NCI-H1092 (cell line): ENCODE results near the gene TMC3.
"Not testable (repeated sequence)": the region's sequence is repeated elsewhere in the genome, so short reads cannot be mapped to it uniquely, and the experiment has no call there.

ENCODE experiments used
- DNase-seq: peaks from one replicate; lab custom pipeline; 2025; lab: John Stamatoyannopoulos, UW

The TMC3 gene

DNA sequence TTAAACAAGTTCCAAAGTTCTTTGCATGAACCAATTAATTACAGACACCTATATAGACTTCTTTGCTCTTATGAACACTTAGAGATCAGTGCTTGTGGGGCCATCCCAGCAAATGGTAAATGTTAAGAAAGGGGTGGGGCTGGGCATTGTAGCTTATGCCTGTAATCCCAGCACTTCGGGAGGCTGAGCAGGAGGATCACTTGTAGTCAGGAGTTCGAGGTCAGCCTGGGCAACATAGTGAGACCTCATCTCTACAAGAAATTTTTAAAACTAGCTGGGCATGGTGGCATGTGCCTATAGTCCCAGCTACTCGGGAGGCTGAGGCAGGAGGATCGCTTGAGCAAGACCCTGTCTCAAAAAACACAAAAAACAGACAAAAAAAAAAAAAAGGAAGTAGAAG lies 30.6 kb downstream of the TMC3 start:
- DNase-seq, result no peak

DNA sequence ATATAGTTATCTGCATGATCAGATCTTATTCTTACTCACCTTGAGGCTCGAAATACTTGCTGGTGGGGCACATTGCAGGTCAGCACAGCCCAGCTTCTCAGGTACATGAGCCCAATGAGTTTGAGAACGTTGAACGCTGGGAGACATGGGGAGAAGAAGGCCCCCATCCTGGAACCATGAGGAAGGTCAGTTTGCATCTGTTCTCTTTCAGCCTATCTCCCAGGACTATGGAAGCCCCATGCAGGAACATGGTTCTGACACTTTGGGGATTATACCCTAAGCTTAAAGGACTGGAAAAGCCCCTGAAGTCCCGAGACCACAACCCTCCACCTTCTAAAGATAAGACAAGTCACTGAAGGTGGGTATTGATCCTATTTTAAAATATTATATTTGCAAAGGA lies 32.7 kb downstream of the TMC3 start:
- DNase-seq, result no peak

DNA sequence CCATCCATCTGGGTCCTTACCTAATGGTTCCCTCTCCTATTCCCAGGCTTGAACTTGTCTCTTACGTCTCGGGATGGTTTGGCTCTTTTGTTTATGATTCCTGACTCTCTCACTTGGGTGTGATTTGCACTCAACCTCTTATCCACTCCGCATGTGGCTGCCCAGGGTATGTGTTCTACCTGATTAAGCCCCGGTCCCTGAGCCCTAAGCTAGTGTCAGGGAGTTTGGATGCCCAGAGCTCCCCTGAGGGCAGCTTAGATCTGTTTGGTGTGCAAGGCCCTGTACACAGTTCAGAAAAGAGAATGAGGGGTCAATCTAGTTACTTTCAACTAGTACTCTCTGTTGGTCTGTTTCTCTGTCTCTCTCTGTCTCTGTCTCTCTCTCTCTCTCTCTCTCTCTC lies 34.2 kb downstream of the TMC3 start:
- DNase-seq, result no peak

DNA sequence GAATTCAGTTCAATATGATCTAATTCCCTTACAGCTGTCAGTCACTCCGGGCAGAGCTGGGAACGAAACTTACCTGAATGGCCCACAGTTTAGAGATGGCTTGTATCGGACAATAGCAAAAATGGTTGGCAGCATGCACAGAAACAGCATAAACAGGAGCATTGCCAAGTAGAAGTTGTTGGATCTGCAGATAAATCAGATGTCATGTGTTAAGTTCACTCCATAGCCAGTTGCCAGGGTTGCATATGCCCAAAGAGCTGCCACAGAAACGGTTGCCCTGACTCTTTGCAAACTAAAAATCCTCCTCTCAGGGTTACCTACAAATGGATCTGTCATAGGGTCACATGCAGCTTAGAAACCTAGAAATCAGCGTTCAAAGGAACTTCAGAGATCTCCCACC lies 34.7 kb downstream of the TMC3 start:
- DNase-seq, result no peak

DNA sequence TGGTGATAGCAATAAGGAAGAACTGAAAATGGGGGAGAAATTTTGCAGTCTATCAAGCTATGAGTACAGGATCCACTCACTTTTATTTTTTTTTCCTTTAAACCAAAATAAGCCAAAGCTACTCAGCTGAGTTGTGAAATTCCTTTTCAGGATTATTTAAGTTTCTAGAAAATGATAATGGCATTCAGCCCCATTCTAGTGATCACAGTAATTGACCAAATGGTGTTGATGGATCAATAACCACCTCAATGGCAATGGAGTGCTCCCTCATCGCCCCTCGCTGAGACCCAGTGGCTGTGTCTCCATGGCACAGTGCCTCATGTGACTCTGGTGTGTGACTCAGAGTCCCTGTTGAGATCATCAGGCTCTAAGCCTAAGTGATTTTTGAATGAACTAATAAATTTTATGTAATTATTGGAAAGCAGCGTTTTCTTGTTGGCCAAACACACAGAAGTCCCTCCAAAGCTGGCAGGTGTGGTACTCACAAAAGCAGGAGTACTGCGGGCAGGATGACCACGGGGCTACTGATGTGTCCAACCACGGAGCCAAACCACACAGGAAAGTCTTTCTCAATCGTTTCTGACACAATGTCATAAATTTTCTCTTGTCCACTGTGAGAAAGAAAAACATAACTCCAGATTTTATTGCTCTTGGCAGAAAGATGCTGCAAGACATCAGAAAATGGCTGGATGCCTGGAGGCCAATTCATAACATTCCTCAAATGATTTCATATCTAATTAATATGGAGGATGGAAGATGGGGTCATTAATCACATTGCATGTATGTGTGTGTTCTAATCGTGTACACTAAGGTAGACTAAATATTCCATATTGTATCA lies 35.6 kb downstream of the TMC3 start:
- DNase-seq, result no peak

DNA sequence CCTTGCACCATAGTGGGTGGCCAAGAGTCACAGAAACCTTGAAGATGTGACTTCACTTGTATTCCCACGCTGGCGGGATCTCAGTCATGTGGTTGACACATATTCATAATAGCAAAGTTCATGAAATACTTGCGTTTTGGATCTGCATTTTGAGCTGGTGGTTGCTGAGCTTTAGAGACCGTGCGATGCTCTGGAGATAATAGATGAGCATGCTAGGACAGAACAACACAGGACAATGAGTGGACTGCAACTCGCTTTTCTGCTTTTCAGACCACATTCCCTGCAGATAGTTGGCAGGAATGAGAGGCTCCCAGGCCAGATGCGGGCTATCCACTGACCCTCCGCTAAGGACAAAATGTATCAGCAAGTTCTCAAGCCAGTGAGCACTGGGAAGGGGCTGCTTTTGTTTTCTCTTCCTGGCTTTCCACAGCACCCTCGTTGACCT lies 36.3 kb downstream of the TMC3 start:
- DNase-seq, result no peak

DNA sequence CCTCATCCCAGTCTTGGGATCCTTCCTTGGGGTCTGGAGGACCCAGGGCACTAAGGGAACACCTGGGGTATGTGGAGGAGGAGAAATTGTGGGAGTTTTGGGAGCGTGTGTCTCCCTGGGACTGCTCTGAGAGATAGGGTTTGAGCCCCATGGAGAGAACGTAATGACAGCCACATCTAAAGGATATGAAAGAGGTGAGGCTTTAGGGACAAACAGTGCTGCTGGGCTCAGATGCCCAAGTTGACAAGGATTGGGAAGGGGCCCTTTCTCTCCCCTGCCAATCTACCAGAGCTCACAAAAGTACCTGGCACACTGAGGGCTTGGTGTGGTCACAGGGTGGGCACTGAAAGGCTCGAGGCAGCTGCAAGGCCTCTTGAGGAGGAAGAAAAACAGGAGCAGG lies 36.8 kb downstream of the TMC3 start:
- no peak for DNase-seq

DNA sequence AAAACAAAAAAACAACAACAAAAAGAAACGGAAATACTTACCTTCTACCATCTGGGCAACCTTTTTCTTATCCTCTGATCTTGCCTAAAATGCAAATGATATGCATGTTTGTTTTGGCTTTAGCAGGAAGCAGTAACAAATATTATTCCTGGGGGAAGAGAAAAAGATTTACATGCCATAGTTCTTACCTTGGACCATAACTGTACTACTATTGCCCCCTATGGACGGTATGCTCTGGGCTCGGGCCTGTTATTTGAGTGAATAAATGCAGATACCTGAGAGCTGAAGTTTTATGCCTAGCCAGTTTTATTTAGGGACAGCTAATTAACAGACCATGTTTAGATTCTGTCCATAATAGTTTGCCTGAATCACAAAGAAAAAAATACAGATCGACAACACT lies 37.4 kb downstream of the TMC3 start:
- no peak for DNase-seq

DNA sequence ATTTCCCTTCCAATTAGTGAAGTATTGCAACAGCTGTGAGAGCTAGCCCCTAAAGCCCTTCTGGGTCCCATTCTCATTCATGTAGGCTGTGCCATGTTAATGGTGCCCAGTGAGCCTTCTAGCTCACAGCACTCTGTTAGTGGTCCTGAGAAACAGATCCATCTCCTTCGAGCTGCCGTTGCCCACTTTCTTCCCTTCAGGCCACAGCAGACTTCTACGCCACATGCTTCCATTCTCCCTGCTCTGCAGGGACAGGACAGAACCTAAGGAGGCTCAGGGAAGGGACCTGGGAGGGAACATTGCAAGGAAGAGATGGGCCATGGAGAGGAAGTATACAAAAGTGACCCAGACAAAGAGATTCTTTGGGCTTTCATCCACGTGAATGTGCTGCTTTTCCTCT lies 38.4 kb downstream of the TMC3 start:
- DNase-seq, result no peak

DNA sequence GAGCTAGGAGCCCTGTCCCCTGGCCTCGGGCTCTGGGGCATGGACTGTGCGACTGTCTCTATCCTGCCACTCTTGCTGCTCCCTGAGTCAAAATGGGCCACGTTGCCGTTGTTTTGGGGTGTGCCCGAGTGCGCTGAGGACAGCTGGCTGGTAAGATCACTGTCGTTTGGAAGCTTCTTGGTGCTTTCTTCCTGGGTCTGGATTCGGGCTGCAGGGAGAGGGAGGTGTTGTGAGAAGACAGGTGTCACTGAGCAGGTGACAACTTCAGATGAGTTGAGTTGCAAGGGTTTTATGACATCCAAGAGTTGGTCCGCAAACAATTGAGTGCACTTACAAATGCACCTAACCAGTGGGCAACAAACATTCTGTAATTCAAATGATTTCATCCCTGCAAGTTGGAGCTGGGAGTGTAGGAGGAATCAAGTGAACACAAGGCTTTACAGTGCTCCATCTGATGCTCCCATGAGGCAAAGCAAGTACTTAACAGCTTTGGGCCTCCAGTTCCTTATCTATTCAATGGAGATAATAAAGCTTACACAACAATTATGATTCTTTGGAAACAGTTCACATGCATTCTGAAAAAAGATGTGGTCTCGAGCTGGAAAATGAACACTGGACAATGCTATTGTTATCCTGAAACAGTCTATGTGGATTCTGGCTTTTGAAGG lies 39.1 kb downstream of the TMC3 start:
- DNase-seq, result no peak

DNA sequence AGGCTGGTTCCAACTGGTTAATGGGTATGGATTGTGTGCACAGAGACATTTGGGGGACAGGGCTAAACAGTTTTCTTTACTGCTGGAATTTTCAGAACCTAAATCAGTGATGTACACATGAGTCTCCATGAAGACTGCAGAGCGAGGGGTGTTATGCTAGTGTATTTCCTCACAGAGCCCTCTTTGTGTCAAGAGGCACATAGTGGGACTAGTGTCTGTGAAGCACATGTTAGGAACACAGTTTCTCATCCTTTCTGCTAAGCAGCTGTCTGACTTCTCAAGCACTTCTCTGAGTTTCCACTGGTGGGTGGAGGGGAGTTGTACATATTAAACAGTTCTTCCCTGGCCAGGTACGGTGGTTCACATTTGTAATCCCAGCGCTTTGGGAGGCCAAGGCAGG lies 40.6 kb downstream of the TMC3 start:
- no peak for DNase-seq

DNA sequence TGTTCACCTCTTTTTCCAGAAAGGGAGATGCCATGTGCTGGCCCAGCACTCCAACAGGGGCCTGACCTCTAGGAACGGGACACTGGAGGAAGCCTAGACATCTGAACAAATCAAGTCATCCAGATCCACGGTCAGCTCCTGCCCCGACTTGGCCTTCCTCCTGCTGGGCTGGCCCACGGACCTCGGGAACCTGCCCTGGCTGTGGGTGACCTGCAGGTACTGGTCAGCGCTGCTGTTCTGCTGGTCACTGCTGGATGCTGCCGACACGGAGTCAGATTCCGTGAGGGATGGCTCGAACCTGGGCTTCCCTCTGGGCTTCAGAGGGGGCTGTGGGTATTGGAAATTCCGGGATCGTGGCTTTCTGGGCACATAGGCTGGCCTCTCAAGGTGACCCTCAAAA lies 41.7 kb downstream of the TMC3 start:
- DNase-seq, result no peak

DNA sequence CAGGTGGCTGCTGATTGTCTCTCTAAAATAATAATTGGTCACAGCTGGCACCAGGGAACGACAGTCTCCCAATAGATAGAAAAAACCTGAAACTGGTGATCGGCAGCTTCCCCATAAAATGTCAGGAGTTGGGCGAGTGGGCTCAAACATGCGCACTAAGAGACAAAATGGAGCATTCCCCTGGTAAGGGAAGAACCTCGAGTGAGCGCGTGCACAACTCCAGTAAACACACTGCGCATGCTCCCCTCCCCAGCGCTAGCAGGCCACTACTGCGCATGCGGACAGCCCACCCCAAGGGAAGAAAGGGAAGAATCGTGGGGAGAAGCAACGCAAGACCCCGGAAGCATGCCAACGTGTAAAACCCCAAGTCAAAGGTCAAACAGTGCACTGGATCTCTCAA lies 42.4 kb downstream of the TMC3 start:
- no peak for DNase-seq

DNA sequence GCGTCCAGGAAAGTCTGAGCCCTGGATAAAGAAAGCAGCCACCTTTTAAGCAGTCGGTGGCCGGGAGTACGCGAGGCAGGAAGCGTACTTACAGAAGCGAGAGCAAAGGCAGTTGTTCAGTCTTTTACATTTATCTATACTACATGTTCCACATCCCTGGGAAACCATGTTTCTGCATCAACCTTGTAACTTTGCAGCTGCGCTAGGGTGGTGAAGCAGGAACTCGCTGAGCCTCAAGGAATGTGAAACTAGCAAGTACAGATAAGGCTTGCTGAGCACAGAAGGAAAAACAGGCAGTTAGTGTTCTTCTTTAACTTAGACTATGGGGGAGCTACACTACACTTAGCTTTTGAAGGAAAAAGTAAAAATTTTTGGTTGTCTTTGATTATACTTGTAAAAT lies 42.9 kb downstream of the TMC3 start:
- not testable (repeated sequence) for DNase-seq

DNA sequence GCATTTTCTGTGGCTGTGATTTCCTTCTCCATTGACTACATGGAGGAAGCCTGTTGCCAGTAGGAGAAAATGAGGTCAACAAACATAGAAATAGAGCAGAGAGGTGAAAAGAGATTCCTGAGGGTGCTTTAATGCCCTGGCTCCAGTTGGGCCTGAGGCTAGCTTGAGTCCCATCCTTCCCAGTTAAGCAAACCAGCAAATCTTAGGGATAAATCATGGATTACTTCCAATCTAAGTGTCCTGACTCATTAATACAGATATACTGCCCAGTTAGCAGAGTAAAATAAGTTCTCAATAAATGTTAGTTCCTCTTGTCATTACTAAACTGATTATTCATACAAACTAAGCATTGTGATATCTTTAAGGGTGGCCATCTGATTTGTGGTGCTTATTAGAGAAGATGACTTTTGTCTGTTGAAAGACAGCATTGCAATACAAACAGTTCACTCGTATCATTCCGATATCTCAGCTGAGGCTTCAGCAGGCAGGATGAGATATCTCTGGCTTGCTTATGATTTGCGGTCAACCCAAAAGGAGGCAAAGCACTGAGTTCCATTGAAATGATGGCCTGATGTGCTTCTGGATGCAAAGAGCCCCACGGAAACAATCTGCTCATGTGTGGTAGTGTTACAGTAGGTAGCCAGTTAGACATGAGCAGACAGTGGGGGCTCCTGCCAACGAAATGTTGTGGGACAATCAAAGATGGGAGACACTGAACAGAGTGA lies 43.5 kb downstream of the TMC3 start:
- DNase-seq, result no peak

DNA sequence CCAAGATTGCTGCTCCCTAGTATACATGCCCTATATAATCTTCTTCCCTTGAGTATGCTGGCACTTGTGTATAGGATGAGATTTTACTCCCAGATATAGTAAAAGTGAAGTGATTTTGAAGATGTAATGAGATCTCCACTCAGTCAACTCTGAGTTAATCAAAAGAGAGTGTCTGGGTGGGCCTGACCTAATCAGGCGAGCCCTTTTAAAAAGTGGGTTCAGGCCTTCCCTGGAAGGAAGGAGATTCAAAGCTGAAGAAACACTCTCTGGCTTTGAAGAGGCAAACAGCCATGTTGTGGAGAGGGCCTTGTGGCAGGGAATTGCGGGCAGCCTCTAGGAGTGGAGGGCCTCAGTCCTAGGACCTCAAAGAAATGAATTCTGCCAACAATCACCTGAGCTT lies 44.6 kb downstream of the TMC3 start:
- DNase-seq, result no peak

DNA sequence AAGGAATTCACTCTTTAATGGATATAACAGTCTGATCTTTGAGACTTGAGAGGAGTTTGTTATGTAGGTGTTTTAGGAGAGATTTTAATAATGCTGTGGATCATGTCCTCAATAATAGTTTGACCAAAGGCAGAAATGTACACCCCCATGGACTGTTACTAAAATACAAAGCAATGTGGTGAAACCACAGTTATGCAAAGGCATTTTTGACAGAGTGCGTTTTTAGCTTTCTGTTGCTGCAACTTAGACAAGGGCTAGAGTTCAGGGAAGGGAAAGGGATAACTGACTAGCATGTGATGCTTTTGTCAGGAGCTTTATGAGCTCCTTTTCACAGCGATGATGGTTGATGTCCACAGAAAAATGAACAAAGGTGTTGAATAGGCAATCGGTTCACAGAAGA lies 46.5 kb downstream of the TMC3 start:
- no peak for DNase-seq

DNA sequence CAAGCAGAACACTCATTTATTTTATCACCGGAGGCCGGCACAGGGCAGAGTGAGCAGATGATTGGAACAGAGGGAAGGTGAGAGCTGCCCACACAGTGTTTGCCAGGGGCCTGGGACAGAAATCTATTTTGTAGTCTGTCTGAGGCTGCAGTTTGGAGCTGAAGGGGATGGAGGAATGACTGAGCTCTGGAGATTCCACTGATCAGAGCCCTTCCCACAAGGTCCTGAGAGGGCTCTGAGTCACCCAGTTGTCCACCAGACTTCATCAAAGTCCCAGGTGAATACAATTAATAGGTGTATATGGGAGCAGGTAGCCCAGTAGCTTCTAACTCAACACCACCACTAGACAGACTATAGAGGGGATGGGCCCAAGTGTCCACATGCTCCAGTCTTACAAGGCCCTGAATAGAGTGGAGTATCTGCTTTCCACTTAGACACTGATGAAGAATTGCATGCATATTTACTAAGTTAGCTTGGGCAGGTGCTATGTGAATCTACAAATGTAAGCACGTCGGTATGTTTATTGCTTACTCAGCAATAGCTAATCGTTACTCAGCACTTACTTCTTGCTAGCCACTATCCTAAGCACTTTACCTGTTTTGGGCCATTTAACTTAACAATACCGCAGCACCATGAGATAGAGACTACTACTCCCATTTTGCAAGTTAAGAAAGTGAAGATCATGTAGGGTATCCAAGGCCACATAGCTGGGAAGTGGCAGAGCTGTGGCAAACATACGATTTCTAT lies 47.4 kb downstream of the TMC3 start:
- DNase-seq, result no peak

DNA sequence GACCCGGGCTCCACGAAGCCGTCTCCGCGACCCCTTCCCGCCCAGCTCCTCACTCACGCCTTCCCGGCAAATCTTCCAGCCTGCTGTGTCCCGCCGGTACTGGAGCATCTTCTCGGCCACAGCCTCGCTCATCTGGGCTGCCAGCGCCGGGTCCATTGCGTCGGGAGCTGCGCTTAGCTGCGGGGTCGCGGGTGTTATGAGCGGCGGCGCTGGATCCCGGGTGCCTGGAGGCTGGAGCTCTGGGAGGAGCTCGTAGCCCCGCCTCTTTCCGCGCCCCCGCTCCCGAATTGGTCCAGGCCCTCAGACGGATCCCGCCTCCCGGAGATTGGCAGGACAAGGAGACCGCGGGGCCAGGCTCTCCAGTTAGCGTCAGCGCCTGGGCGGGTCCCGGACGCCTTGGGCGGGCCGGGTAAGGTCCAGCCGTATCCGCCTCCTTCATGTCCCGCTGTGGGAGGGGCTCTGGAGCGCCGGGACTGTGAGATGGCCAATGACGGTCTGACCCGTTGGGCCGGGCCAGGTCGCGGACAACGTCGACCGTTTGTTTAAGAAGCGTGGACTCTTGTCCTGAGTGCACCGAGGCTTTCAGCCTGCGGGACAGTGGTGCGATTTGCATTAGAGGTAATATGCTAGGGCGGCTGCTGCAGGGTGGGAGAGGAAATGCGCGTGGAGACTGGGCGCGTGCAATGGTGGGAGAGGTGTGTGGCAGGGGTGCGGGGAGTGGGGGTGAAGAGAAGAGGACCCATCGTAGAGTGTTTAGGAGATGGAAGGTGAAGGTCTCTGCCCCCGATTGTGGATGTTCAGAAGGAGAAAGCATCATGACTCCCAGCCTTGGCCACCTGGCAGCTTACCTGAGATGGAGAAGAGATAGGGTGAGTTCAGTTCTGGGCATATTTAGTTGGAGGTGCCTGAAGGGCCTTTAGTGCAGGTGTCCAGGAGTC lies 49.8 kb downstream of the TMC3 start, which contains the start of gene STARD5:
Gene STARD5, minus strand, starts transcription at position 198 of the 938 bp plus-strand sequence. Its CDS starts 42 bp downstream, at position 156.
- peak; percentile 88 for DNase-seq

DNA sequence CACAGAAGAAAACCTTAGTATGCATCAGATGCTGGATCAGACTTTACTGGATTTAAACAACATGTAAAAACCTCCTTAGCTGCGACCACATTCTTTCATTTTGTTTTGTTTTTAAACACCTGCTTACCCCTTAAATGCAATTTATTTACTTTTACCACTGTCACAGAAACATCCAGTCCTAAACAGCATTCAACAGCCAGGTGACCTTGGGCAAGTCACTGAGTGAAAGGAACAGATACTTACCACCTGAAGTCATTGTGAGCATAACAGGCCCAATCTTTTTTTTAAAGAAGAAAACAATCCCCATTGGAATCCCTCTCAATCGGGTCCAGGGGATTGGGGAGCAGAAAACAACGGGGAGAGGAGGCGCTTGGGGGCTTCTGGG lies 50.5 kb downstream of the TMC3 start:
- no peak for DNase-seq

DNA sequence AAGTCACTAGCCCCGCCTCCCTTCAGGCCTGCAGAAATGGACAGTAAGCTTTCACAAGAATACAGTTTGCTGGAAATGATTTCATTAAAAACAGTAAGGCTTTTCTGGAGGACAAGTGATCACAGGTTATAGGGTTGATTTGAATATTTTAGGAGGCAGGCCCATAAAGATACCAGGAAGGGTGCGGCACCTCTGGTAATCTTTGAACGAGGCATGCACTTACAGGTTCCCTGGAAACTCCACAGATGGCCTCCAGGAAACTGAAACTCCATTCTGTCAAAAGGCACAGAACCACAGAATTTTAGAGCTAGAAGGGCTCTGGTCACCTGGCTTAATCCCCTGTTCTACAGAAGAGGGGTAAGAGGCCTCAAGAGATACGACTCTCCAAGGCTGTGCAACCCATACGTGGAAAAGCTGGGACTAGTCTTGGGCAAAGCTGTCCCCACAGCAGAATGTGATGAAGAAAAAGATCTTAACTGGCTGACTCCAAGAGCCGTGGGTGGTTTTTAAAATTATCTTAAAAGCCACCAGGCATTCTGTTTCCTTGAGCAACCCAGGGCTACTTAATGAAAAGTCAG lies 51.2 kb downstream of the TMC3 start:
- DNase-seq, result no peak
